ENCODE data around the gene TBCEL. TPM values are rescaled to one million over a fixed set of nuclear protein-coding genes. Genes with fewer than 3 reads are reported as not detected.
A peak's percentile ranks its signal among the peaks of the same experiment; 100 is the strongest.

The TBCEL gene
- total and polyA plus RNA-seq, 4 donors: 6.7 to 41.3 (median 17.4) TPM

DNA sequence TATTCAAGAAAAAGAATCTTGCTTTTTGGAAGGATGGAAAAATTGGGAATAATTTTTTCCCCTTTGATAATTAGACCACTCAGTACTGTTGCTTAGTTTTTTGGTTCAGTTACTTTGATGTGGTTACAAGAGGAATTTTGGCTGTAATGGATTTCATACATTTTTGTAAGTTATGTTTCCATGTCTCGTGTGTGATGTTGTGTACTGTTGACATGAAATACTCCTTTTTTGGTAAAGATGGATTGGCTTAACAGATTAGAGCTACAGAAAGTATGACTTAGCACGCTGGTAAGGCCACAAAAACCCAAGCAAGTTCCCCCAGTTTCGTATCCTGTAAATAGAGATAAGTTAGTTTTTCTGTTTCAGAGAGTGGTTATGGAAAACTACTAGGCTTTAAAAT, 11.9 kb downstream of the TBCEL start:
- no peaks in the 10 kb centered on the region for H3K27me3 ChIP-seq (ENCODE audit: control insufficient read depth in 4 of 4, insufficient read depth in 4 of 4, low read length in 3 of 4)
- H3K9me3 ChIP-seq (ENCODE audit: control insufficient read depth in 4 of 4, low read length in 3 of 4): no peaks in the 10 kb centered on the region
- no peak for DNase-seq (ENCODE audit: low spot score)
- H3K4me1 ChIP-seq (ENCODE audit: control insufficient read depth in 4 of 4, insufficient read depth in 4 of 4, low read length in 3 of 4): peaks cover 7 to 66% (median 39%) of the 10 kb centered on the region in 4 donors
- 61% methylated on average over 3 of the region's 3 CpGs for WGBS
- no peak overlapping the region for H3K9ac ChIP-seq (ENCODE audit: low read depth in 1 of 2, low read length in 2 of 2)
- H3K4me3 ChIP-seq (ENCODE audit: low read depth in 1 of 3, low read length in 3 of 3): no peak overlapping the region
- H3K36me3 ChIP-seq (ENCODE audit: control insufficient read depth in 4 of 4, insufficient read depth in 3 of 4, low read depth in 1 of 4, low read length in 3 of 4): no peaks in the 10 kb centered on the region
- peak overlapping the region; percentile 62 to 68 for H3K27ac ChIP-seq (ENCODE audit: low read depth in 1 of 2, low read length in 2 of 2)
- TF ChIP-seq RAD21 (IDR thresholded peaks at IDR 0.05): no peak
- no peak for TF ChIP-seq GABPA (IDR thresholded peaks at IDR 0.05 in 1 of 2, conservative IDR thresholded peaks at IDR 0.05 in 1 of 2)
- TF ChIP-seq HNF4G (IDR thresholded peaks at IDR 0.05): no peak
- TF ChIP-seq NR2F2 (IDR thresholded peaks at IDR 0.05): no peak
- no peak for TF ChIP-seq RXRA (IDR thresholded peaks at IDR 0.05)
- TF ChIP-seq, protein P1, sequence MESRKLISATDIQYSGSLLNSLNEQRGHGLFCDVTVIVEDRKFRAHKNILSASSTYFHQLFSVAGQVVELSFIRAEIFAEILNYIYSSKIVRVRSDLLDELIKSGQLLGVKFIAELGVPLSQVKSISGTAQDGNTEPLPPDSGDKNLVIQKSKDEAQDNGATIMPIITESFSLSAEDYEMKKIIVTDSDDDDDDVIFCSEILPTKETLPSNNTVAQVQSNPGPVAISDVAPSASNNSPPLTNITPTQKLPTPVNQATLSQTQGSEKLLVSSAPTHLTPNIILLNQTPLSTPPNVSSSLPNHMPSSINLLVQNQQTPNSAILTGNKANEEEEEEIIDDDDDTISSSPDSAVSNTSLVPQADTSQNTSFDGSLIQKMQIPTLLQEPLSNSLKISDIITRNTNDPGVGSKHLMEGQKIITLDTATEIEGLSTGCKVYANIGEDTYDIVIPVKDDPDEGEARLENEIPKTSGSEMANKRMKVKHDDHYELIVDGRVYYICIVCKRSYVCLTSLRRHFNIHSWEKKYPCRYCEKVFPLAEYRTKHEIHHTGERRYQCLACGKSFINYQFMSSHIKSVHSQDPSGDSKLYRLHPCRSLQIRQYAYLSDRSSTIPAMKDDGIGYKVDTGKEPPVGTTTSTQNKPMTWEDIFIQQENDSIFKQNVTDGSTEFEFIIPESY (IDR thresholded peaks at IDR 0.05): no peak
- TF ChIP-seq FOXA2 (IDR thresholded peaks at IDR 0.05): no peak
- no peak for TF ChIP-seq YY1 (IDR thresholded peaks at IDR 0.05)
- TF ChIP-seq, protein P2, sequence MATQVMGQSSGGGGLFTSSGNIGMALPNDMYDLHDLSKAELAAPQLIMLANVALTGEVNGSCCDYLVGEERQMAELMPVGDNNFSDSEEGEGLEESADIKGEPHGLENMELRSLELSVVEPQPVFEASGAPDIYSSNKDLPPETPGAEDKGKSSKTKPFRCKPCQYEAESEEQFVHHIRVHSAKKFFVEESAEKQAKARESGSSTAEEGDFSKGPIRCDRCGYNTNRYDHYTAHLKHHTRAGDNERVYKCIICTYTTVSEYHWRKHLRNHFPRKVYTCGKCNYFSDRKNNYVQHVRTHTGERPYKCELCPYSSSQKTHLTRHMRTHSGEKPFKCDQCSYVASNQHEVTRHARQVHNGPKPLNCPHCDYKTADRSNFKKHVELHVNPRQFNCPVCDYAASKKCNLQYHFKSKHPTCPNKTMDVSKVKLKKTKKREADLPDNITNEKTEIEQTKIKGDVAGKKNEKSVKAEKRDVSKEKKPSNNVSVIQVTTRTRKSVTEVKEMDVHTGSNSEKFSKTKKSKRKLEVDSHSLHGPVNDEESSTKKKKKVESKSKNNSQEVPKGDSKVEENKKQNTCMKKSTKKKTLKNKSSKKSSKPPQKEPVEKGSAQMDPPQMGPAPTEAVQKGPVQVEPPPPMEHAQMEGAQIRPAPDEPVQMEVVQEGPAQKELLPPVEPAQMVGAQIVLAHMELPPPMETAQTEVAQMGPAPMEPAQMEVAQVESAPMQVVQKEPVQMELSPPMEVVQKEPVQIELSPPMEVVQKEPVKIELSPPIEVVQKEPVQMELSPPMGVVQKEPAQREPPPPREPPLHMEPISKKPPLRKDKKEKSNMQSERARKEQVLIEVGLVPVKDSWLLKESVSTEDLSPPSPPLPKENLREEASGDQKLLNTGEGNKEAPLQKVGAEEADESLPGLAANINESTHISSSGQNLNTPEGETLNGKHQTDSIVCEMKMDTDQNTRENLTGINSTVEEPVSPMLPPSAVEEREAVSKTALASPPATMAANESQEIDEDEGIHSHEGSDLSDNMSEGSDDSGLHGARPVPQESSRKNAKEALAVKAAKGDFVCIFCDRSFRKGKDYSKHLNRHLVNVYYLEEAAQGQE (IDR thresholded peaks at IDR 0.05): no peak
- TF ChIP-seq TAF1 (conservative IDR thresholded peaks at IDR 0.05): no peak
- no peak for TF ChIP-seq SP1 (IDR thresholded peaks at IDR 0.05)
- TF ChIP-seq EGR1 (IDR thresholded peaks at IDR 0.05; ENCODE audit: low read depth in 2 of 2): no peak
- no peak for TF ChIP-seq JUND (IDR thresholded peaks at IDR 0.05)
- no peak for TF ChIP-seq FOXA1 (IDR thresholded peaks at IDR 0.05)
- TF ChIP-seq HNF4A (conservative IDR thresholded peaks at IDR 0.05): no peak
- TF ChIP-seq, protein P3, sequence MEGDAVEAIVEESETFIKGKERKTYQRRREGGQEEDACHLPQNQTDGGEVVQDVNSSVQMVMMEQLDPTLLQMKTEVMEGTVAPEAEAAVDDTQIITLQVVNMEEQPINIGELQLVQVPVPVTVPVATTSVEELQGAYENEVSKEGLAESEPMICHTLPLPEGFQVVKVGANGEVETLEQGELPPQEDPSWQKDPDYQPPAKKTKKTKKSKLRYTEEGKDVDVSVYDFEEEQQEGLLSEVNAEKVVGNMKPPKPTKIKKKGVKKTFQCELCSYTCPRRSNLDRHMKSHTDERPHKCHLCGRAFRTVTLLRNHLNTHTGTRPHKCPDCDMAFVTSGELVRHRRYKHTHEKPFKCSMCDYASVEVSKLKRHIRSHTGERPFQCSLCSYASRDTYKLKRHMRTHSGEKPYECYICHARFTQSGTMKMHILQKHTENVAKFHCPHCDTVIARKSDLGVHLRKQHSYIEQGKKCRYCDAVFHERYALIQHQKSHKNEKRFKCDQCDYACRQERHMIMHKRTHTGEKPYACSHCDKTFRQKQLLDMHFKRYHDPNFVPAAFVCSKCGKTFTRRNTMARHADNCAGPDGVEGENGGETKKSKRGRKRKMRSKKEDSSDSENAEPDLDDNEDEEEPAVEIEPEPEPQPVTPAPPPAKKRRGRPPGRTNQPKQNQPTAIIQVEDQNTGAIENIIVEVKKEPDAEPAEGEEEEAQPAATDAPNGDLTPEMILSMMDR (IDR thresholded peaks at IDR 0.05; ENCODE audit: low read depth, low read length, missing input control): no peak
- TF ChIP-seq, protein P4, sequence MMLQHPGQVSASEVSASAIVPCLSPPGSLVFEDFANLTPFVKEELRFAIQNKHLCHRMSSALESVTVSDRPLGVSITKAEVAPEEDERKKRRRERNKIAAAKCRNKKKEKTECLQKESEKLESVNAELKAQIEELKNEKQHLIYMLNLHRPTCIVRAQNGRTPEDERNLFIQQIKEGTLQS (IDR thresholded peaks at IDR 0.05): no peak

DNA sequence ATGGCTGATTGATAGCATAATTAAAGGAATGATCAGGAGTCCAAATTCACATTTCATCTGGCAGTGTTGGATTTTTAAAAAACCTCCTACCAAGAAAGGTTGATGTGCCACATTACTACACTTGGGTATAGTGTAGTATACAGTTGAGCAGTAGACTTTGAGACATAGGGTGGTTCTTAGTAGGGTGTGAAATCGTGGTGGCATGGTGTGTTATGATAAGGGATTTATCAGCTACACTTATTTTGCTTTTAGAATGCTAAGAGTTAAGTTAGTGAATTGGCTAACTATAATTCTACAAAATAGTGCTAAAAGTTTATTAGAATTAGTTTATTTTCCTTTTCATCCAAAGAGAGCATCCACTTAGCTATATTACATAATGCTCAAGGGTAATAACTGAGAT, 13.1 kb downstream of the TBCEL start:
- no peak overlapping the region for H3K9ac ChIP-seq (ENCODE audit: low read depth in 1 of 2, low read length in 2 of 2)
- DNase-seq (ENCODE audit: low spot score): no peak
- no peak overlapping the region for H3K4me3 ChIP-seq (ENCODE audit: low read depth in 1 of 3, low read length in 3 of 3)
- WGBS: 63% methylated on average over 1 of the region's 1 CpG
- no peak overlapping the region for H3K27ac ChIP-seq (ENCODE audit: low read depth in 1 of 2, low read length in 2 of 2)
- no peaks in the 10 kb centered on the region for H3K36me3 ChIP-seq (ENCODE audit: control insufficient read depth in 4 of 4, insufficient read depth in 3 of 4, low read depth in 1 of 4, low read length in 3 of 4)
- no peaks in the 10 kb centered on the region for H3K27me3 ChIP-seq (ENCODE audit: control insufficient read depth in 4 of 4, insufficient read depth in 4 of 4, low read length in 3 of 4)
- peaks cover 9 to 69% (median 41%) of the 10 kb centered on the region in 4 donors for H3K4me1 ChIP-seq (ENCODE audit: control insufficient read depth in 4 of 4, insufficient read depth in 4 of 4, low read length in 3 of 4)
- no peaks in the 10 kb centered on the region for H3K9me3 ChIP-seq (ENCODE audit: control insufficient read depth in 4 of 4, low read length in 3 of 4)
- no peak for TF ChIP-seq NR2F2 (IDR thresholded peaks at IDR 0.05)
- TF ChIP-seq, protein P5, sequence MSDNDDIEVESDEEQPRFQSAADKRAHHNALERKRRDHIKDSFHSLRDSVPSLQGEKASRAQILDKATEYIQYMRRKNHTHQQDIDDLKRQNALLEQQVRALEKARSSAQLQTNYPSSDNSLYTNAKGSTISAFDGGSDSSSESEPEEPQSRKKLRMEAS (IDR thresholded peaks at IDR 0.05): no peak
- TF ChIP-seq SP1 (IDR thresholded peaks at IDR 0.05): no peak
- no peak for TF ChIP-seq YY1 (IDR thresholded peaks at IDR 0.05)
- TF ChIP-seq, protein P3 (IDR thresholded peaks at IDR 0.05; ENCODE audit: low read depth, low read length, missing input control): no peak
- TF ChIP-seq EGR1 (IDR thresholded peaks at IDR 0.05; ENCODE audit: low read depth in 2 of 2): no peak
- TF ChIP-seq HNF4G (IDR thresholded peaks at IDR 0.05): no peak
- TF ChIP-seq, protein P1 (IDR thresholded peaks at IDR 0.05): no peak

Data from liver (tissue), 9 donors.